ENCODE data around the gene ACBD3.

GRCh38 chr1:226199971-226200370 lies 13.4 kb upstream of the ACBD3 start:
- TF ChIP-seq, protein P1, sequence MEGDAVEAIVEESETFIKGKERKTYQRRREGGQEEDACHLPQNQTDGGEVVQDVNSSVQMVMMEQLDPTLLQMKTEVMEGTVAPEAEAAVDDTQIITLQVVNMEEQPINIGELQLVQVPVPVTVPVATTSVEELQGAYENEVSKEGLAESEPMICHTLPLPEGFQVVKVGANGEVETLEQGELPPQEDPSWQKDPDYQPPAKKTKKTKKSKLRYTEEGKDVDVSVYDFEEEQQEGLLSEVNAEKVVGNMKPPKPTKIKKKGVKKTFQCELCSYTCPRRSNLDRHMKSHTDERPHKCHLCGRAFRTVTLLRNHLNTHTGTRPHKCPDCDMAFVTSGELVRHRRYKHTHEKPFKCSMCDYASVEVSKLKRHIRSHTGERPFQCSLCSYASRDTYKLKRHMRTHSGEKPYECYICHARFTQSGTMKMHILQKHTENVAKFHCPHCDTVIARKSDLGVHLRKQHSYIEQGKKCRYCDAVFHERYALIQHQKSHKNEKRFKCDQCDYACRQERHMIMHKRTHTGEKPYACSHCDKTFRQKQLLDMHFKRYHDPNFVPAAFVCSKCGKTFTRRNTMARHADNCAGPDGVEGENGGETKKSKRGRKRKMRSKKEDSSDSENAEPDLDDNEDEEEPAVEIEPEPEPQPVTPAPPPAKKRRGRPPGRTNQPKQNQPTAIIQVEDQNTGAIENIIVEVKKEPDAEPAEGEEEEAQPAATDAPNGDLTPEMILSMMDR (IDR thresholded peaks at IDR 0.05; ENCODE audit: low read length), result no peak
- TF ChIP-seq EZH2 (optimal IDR thresholded peaks at IDR 0.05; ENCODE audit: low read depth, low read length) (no peak), EZH2phosphoT487 (IDR thresholded peaks at IDR 0.05; ENCODE audit: low read length) (no peak)
